ENCODE results near the gene RNPEPL1. TPM values are rescaled to one million over a fixed set of nuclear protein-coding genes. Genes with fewer than 3 reads are reported as not detected.
A peak's percentile ranks its signal among the peaks of the same experiment; 100 is the strongest.

Gene RNPEPL1
- total RNA-seq, 3 donors from 2014 or later: 76.4 to 119 (median 76.9) TPM

DNA sequence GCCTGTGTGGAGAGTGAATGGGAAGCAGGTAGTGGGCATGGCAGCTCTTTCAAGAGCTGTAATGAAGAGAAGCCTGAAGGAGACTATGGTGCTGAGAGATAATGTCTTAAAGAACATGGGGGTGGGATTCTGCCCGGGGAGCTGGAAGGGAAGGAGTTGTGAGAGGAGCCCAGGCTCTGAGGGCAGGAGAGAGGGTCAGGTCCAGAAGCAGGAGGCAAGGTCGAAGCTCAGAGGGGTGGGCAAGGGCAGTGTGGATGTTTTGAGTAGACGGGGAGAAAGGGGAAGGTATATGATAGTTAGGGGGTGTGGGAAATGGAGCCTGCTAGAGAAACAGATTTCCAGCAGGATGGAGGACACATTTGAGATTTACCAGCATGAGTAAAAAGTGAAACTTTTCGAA lies 20.4 kb downstream of the RNPEPL1 start:
- ATAC-seq: no peak
- intact Hi-C loops (cut with DNase I, micrococcal nuclease): no loop called here
- TF ChIP-seq, protein P1, sequence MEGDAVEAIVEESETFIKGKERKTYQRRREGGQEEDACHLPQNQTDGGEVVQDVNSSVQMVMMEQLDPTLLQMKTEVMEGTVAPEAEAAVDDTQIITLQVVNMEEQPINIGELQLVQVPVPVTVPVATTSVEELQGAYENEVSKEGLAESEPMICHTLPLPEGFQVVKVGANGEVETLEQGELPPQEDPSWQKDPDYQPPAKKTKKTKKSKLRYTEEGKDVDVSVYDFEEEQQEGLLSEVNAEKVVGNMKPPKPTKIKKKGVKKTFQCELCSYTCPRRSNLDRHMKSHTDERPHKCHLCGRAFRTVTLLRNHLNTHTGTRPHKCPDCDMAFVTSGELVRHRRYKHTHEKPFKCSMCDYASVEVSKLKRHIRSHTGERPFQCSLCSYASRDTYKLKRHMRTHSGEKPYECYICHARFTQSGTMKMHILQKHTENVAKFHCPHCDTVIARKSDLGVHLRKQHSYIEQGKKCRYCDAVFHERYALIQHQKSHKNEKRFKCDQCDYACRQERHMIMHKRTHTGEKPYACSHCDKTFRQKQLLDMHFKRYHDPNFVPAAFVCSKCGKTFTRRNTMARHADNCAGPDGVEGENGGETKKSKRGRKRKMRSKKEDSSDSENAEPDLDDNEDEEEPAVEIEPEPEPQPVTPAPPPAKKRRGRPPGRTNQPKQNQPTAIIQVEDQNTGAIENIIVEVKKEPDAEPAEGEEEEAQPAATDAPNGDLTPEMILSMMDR (IDR thresholded peaks at IDR 0.05): no peak
- H3K9me3 ChIP-seq: no peaks in the 10 kb centered on the region
- DNase-seq: peak in 2 of 3 donors; percentile 5 to 14
- no peak overlapping the region for H3K4me3 ChIP-seq
- peaks cover 26% of the 10 kb centered on the region for H3K4me1 ChIP-seq (ENCODE audit: low read depth)
- H3K36me3 ChIP-seq (ENCODE audit: low read depth): no peaks in the 10 kb centered on the region

DNA sequence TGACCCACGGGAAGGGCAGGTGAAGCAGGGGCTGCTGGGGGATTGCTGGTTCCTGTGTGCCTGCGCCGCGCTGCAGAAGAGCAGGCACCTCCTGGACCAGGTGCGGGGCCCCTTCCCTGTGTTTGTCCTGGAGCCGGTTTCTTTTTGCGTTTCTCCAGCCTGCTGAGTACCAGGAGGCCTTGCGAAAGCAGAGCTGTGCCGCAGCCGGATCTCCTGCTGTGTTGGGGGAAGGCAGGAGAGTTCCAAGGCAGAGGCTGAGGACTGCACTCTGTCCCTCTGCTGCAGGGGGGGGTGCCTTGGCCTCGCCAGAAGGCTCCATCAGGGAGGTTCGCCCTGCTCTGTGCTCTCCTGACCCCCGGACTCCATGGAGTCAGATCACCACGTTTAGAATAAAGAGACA lies 21.1 kb downstream of the RNPEPL1 start:
- no peak for ATAC-seq
- no peak overlapping the region for H3K4me3 ChIP-seq
- intact Hi-C loops (cut with DNase I, micrococcal nuclease): no loop called here
- TF ChIP-seq, protein P1 (IDR thresholded peaks at IDR 0.05): no peak
- H3K9me3 ChIP-seq: no peaks in the 10 kb centered on the region
- DNase-seq: peak in 2 of 3 donors; percentile 17 to 31
- peaks cover 25% of the 10 kb centered on the region for H3K4me1 ChIP-seq (ENCODE audit: low read depth)
- H3K36me3 ChIP-seq (ENCODE audit: low read depth): no peaks in the 10 kb centered on the region

DNA sequence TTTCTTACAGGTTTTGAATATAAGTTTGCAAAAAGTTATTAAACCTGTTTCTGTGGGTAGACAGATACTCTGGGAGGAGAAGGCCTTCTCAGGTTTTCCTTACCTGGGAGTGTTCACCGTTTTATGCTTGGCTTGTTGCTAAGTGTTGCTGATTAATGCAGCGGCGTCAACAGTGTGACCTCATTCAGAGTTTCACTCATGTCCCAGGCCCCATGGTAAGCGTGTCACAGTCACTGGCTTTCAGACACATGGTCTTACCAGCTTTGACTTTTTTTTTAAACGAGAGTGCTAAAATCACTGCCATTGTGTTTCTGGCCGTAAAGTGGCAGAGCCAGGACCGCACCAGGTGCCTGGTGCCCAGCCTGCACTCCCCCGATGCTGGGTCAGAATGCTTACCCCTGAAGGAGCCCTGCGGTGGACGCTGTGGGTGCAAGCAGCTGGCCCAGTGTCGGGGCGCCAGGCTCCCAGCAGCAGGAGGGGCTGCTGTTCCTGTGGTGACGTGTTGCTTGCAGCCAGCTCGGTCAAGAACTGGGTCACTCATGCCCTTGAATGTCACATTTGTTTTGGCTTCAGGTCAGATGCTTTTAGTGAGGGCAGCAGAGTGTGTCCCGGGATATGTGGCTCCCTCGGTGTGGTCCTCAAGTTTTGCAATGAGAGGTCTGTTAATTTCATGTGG lies 21.7 kb downstream of the RNPEPL1 start:
- no peaks in the 10 kb centered on the region for H3K9me3 ChIP-seq
- DNase-seq: peak in 2 of 3 donors; percentile 20 to 30
- intact Hi-C loops (cut with DNase I, micrococcal nuclease): no loop called here

GRCh38 chr2:240590681-240591111 lies 22.4 kb downstream of the RNPEPL1 start:
- DNase-seq (peak in 1 of 3 donors; percentile 45), ATAC-seq (no peak)
- H3K36me3 ChIP-seq (ENCODE audit: low read depth): no peaks in the 10 kb centered on the region
- peaks cover 14% of the 10 kb centered on the region for H3K4me1 ChIP-seq (ENCODE audit: low read depth)
- intact Hi-C loops (cut with DNase I, micrococcal nuclease): no loop called here
- no peak overlapping the region for H3K4me3 ChIP-seq
- TF ChIP-seq, protein P1 (IDR thresholded peaks at IDR 0.05): no peak
- no peaks in the 10 kb centered on the region for H3K9me3 ChIP-seq

More for the DNA sequence above, 21.7 kb downstream of the RNPEPL1 start:
- no peak overlapping the region for H3K4me3 ChIP-seq
- TF ChIP-seq, protein P1 (IDR thresholded peaks at IDR 0.05): no peak
- H3K4me1 ChIP-seq (ENCODE audit: low read depth): peaks cover 19% of the 10 kb centered on the region
- no peaks in the 10 kb centered on the region for H3K36me3 ChIP-seq (ENCODE audit: low read depth)
- ATAC-seq: no peak

DNA sequence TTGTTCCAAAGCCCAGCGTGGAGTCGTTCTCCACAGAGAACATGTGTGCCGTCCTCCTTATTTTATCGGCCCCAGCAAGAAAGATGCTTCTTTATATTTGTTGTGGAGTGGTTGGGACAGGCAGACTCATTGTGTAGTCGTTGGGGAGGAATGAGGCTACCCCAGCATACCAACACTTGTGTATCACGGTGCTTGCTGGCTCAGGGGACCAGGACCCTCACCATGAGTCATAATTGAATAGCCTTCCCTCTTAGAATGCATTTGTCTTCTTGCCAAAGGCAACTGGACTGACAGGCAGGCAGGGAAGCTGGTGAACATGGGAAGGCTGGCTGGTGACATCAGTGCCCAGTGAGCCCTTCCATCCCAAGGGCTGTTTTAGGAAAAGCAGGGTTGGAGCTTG lies 22.9 kb downstream of the RNPEPL1 start:
- TF ChIP-seq, protein P1 (IDR thresholded peaks at IDR 0.05): no peak
- no peak for DNase-seq
- no peaks in the 10 kb centered on the region for H3K9me3 ChIP-seq
- intact Hi-C loops (cut with DNase I, micrococcal nuclease): no loop called here
- no peak overlapping the region for H3K4me3 ChIP-seq
- peaks cover 14% of the 10 kb centered on the region for H3K4me1 ChIP-seq (ENCODE audit: low read depth)
- ATAC-seq: no peak
- no peaks in the 10 kb centered on the region for H3K36me3 ChIP-seq (ENCODE audit: low read depth)
